K562 (cell line): Measurements from ENCODE around the gene GPR39.

Experiments used
- CBFA2T3 ChIP-seq: fragments of 450-650 bp; IDR thresholded peaks from 2 replicates; pipeline ENCODE4 v1.6.1; 2017
- CBX2 ChIP-seq: fragments of 200-600 bp; sonication (generic); IDR thresholded peaks from one replicate; pipeline ENCODE4 v1.6.1; 2012; ENCODE audit warnings: mild to moderate bottlenecking, low read length, inconsistent platforms; ENCODE audit not compliant: insufficient read depth, poor library complexity, severe bottlenecking
- FOSL1 ChIP-seq: fragments of 200-800 bp; sonication (Bioruptor generic); conservative IDR thresholded peaks from 2 replicates; pipeline ENCODE4 v1.6.1; 2016; ENCODE audit warnings: missing genetic modification characterization, missing compliant biosample characterization
- HLTF ChIP-seq: fragments of 450-650 bp; IDR thresholded peaks from 2 replicates; pipeline ENCODE4 v1.6.1; 2016
- KAT7 ChIP-seq: sonication (generic); formaldehyde crosslinking; IDR thresholded peaks from 2 replicates; pipeline ENCODE4 v1.8.0; 2022; ENCODE audit warnings: missing genetic modification reagents, mild to moderate bottlenecking, borderline replicate concordance
- RAD21 ChIP-seq, 2 experiments: fragments of 250-450 bp in 1 of 2; fragments of 450-650 bp in 1 of 2; sonication (Bioruptor Pico) in 1 of 2; formaldehyde crosslinking in 1 of 2; IDR thresholded peaks in 1 of 2; conservative IDR thresholded peaks in 1 of 2; 2 replicates each; pipeline versions ENCODE4 v1.4.0 to v1.8.0; 2020 to 2022; ENCODE audit warnings: mild to moderate bottlenecking in 2 of 2, moderate library complexity in 1 of 2
- TEAD1 ChIP-seq, 2 experiments: fragments of 450-650 bp in 1 of 2; sonication (generic) in 1 of 2; formaldehyde crosslinking; IDR thresholded peaks; 2 replicates each; pipeline versions ENCODE4 v1.4.0 to v1.8.0; 2020 to 2022; ENCODE audit warnings: mild to moderate bottlenecking in 2 of 2, missing genetic modification reagents in 1 of 2
- ZNF280B ChIP-seq: fragments of 250-450 bp; sonication (Bioruptor Pico); IDR thresholded peaks from 2 replicates; pipeline ENCODE4 v1.5.1; 2021; ENCODE audit warnings: mild to moderate bottlenecking
- ZNF696 ChIP-seq: fragments of 250-450 bp; sonication (Bioruptor Pico); conservative IDR thresholded peaks from 2 replicates; pipeline ENCODE4 v1.4.0; 2020; ENCODE audit warnings: mild to moderate bottlenecking, moderate library complexity
- ZZZ3 ChIP-seq: fragments of 450-650 bp; IDR thresholded peaks from 2 replicates; pipeline ENCODE4 v1.6.1; 2016; ENCODE audit warnings: antibody characterized with exemption, mild to moderate bottlenecking, moderate library complexity

- TF ChIP-seq CBX2 (no peak), CBFA2T3 (no peak), ZZZ3 (no peak), ZNF696 (CRISPR knock-in tag) (no peak), ZNF280B (CRISPR knock-in tag) (no peak), FOSL1 (no peak), HLTF (no peak), RAD21 (CRISPR knock-in tag; conservative IDR thresholded peaks at IDR 0.05 in 1 of 2, IDR thresholded peaks at IDR 0.05 in 1 of 2) (no peak), KAT7 (CRISPR knock-in tag) (no peak), TEAD1 (CRISPR knock-in tag; IDR thresholded peaks at IDR 0.05) (no peak)
Measured at GRCh38 chr2:132681766-132682165, 265.2 kb downstream of the GPR39 start.
